T-helper 2 cell treated with Interferon-gamma antibody and Interleukin-4, amounts not matched to agents 100 ng/mL and 5 ng/mL, for 36 hours (primary cell): ENCODE data around the gene RXYLT1. TPM values are rescaled to one million over a fixed set of nuclear protein-coding genes. Genes with fewer than 3 reads are reported as not detected.
"Not testable (repeated sequence)": the region's sequence is repeated elsewhere in the genome, so short reads cannot be mapped to it uniquely, and the experiment has no call there.

Experiments used
- intact Hi-C: fragments of 100-400 bp; cut with micrococcal nuclease; formaldehyde crosslinking; loops from one replicate; pipeline ENCODE4 v1.15.1; 2023
- total RNA-seq: library from RNA; stranded (reverse); gene quantifications from 2 replicates; pipeline ENCODE4 v1.2.3, GENCODE V29; 2022

The RXYLT1 gene
- total RNA-seq: 15.7 and 16.8 TPM in 2 replicates

- intact Hi-C loops: loop anchor here (2.0 to 10.0 kb wide), 5 partner anchors 65 to 1175 kb away; partner anchors contain the start of genes GNS, KICS2, SRGAP1 and XPOT
Measured at GRCh38 chr12:63779498-63780481, at the start of gene RXYLT1. TSS of gene RXYLT1 (plus strand) at chr12:63779909. CDS start at chr12:63779961, 52 bp downstream.

GRCh38 chr12:63732779-63733178, 46.9 kb upstream of the RXYLT1 start:
- intact Hi-C loops: not testable (repeated sequence)

GRCh38 chr12:63733585-63733984, 46.1 kb upstream of the RXYLT1 start:
- intact Hi-C loops: not testable (repeated sequence)

- intact Hi-C loops: not testable (repeated sequence)
Measured at GRCh38 chr12:63740551-63740950, 39.2 kb upstream of the RXYLT1 start.

- intact Hi-C loops: not testable (repeated sequence)
Measured at GRCh38 chr12:63741431-63741830, 38.3 kb upstream of the RXYLT1 start.

- intact Hi-C loops: not testable (repeated sequence)
Measured at GRCh38 chr12:63744110-63744509, 35.6 kb upstream of the RXYLT1 start.

- intact Hi-C loops: not testable (repeated sequence)
Measured at GRCh38 chr12:63746470-63746869, 33.2 kb upstream of the RXYLT1 start.

GRCh38 chr12:63747136-63747535, 32.6 kb upstream of the RXYLT1 start:
- intact Hi-C loops: not testable (repeated sequence)

- intact Hi-C loops: no loop called here
Measured at GRCh38 chr12:63747553-63747952, 32.2 kb upstream of the RXYLT1 start.

GRCh38 chr12:63752283-63752682, 27.4 kb upstream of the RXYLT1 start:
- intact Hi-C loops: no loop called here

GRCh38 chr12:63752841-63753240, 26.9 kb upstream of the RXYLT1 start:
- intact Hi-C loops: no loop called here

- intact Hi-C loops: no loop called here
Measured at GRCh38 chr12:63753743-63754142, 26.0 kb upstream of the RXYLT1 start.

- intact Hi-C loops: no loop called here
Measured at GRCh38 chr12:63764481-63764880, 15.2 kb upstream of the RXYLT1 start.

GRCh38 chr12:63766498-63766897, 13.2 kb upstream of the RXYLT1 start:
- intact Hi-C loops: no loop called here

- intact Hi-C loops: no loop called here
Measured at GRCh38 chr12:63770375-63770774, 9.3 kb upstream of the RXYLT1 start.

GRCh38 chr12:63777340-63777739, 2.4 kb upstream of the RXYLT1 start:
- intact Hi-C loops: loop anchor here (5.0 kb wide), 1 partner anchor 445 kb away; the partner anchor contains the start of gene KICS2

- intact Hi-C loops: loop anchor here (5.0 to 10.0 kb wide), 2 partner anchors 975 to 1178 kb away; partner anchors contain the start of gene GNS
Measured at GRCh38 chr12:63782466-63782865, 2.8 kb downstream of the RXYLT1 start.

GRCh38 chr12:63787306-63787705, 7.6 kb downstream of the RXYLT1 start:
- intact Hi-C loops: loop anchor here (10.0 kb wide), 1 partner anchor 1183 kb away; no protein-coding TSS in a partner anchor

GRCh38 chr12:63790608-63790945, 10.9 kb downstream of the RXYLT1 start:
- intact Hi-C loops: no loop called here

- intact Hi-C loops: no loop called here
Measured at GRCh38 chr12:63792338-63792737, 12.6 kb downstream of the RXYLT1 start.

- intact Hi-C loops: no loop called here
Measured at GRCh38 chr12:63795032-63795687, 15.5 kb downstream of the RXYLT1 start.

GRCh38 chr12:63795944-63796343, 16.2 kb downstream of the RXYLT1 start:
- intact Hi-C loops: no loop called here
